Skeletal muscle tissue (tissue), 4 donors: ENCODE measurements around the gene MCMBP. TPM values are rescaled to one million over a fixed set of nuclear protein-coding genes. Genes with fewer than 3 reads are reported as not detected.
A peak's percentile ranks its signal among the peaks of the same experiment; 100 is the strongest.

Experiments
- H3K27ac ChIP-seq: one replicate; pipeline ENCODE4 v1.7.0; 2013; ENCODE audit warnings: mild to moderate bottlenecking, low read depth, low read length, inconsistent platforms
- H3K27me3 ChIP-seq, 3 donors: one replicate each; pipeline ENCODE4 v1.7.0; 2013; ENCODE audit warnings: low read length in 3 of 3; ENCODE audit not compliant: control insufficient read depth in 3 of 3, insufficient read depth in 3 of 3
- H3K36me3 ChIP-seq, 3 donors: one replicate each; pipeline ENCODE4 v1.7.0; 2013; ENCODE audit warnings: low read length in 3 of 3; ENCODE audit not compliant: control insufficient read depth in 3 of 3, insufficient read depth in 3 of 3
- H3K4me1 ChIP-seq, 3 donors: one replicate each; pipeline ENCODE4 v1.7.0; 2013; ENCODE audit warnings: low read length in 3 of 3, mild to moderate bottlenecking in 3 of 3; ENCODE audit not compliant: control insufficient read depth in 3 of 3, insufficient read depth in 3 of 3
- H3K4me3 ChIP-seq, 3 donors: one replicate each; pipeline ENCODE4 v1.7.0; 2013; ENCODE audit warnings: low read length in 3 of 3
- H3K9ac ChIP-seq, 3 donors: one replicate each; pipeline ENCODE4 v1.7.0; 2013; ENCODE audit warnings: low read length in 3 of 3, mild to moderate bottlenecking in 3 of 3, moderate library complexity in 2 of 3, low read depth in 1 of 3
- H3K9me3 ChIP-seq, 3 donors: one replicate each; pipeline ENCODE4 v1.7.0; 2013; ENCODE audit warnings: low read length in 3 of 3; ENCODE audit not compliant: control insufficient read depth in 3 of 3
- total RNA-seq: library from RNA; depleted of rRNA; stranded (reverse); fragments of >200 nt; gene quantifications from one replicate; pipeline ENCODE4 v1.2.3, GENCODE V29; 2014
- donor health status: Osteomylitis.

MCMBP gene
- total RNA-seq, 1 donor from 2014 or later, result 35.5 TPM

GRCh38 chr10:119817991-119818888, 54.4 kb downstream of the MCMBP start:
- Histone ChIP-seq H3K27ac (no peak overlapping the region), H3K27me3 (no peaks in the 10 kb centered on the region), H3K9ac (no peak overlapping the region), H3K36me3 (peaks cover 0 to 21% (median 11%) of the 10 kb centered on the region in 3 donors), H3K4me1 (no peaks in the 10 kb centered on the region), H3K9me3 (peaks cover 0 to 2% (median 0%) of the 10 kb centered on the region in 3 donors), H3K4me3 (no peak overlapping the region)

GRCh38 chr10:119815671-119816070, 57.0 kb downstream of the MCMBP start:
- Histone ChIP-seq H3K27me3 (no peaks in the 10 kb centered on the region), H3K4me3 (no peak overlapping the region), H3K27ac (no peak overlapping the region), H3K9me3 (peaks cover 0 to 2% (median 0%) of the 10 kb centered on the region in 3 donors), H3K4me1 (no peaks in the 10 kb centered on the region), H3K36me3 (peaks cover 2 to 19% (median 14%) of the 10 kb centered on the region in 3 donors), H3K9ac (no peak overlapping the region)

GRCh38 chr10:119812684-119813083, 60.0 kb downstream of the MCMBP start:
- Histone ChIP-seq H3K27ac (no peak overlapping the region), H3K27me3 (no peaks in the 10 kb centered on the region), H3K36me3 (peaks cover 2 to 18% (median 17%) of the 10 kb centered on the region in 3 donors), H3K9me3 (no peaks in the 10 kb centered on the region), H3K4me3 (no peak overlapping the region), H3K9ac (no peak overlapping the region), H3K4me1 (no peaks in the 10 kb centered on the region)

- Histone ChIP-seq H3K9ac (no peak overlapping the region), H3K4me1 (no peaks in the 10 kb centered on the region), H3K27ac (no peak overlapping the region), H3K27me3 (no peaks in the 10 kb centered on the region), H3K36me3 (peaks cover 2 to 18% (median 16%) of the 10 kb centered on the region in 3 donors), H3K4me3 (no peak overlapping the region), H3K9me3 (no peaks in the 10 kb centered on the region)
These were observed 61.5 kb downstream of the MCMBP start for GRCh38 chr10:119811122-119811521.

GRCh38 chr10:119807960-119808697, 64.5 kb downstream of the MCMBP start:
- Histone ChIP-seq H3K4me1 (no peaks in the 10 kb centered on the region), H3K4me3 (no peak overlapping the region), H3K9me3 (no peaks in the 10 kb centered on the region), H3K36me3 (peaks cover 3 to 13% (median 12%) of the 10 kb centered on the region in 3 donors), H3K27me3 (no peaks in the 10 kb centered on the region), H3K9ac (no peak overlapping the region), H3K27ac (no peak overlapping the region)

GRCh38 chr10:119806334-119807130, 66.1 kb downstream of the MCMBP start:
- no peaks in the 10 kb centered on the region for H3K4me1 ChIP-seq
- H3K27ac ChIP-seq, result no peak overlapping the region
- H3K27me3 ChIP-seq, result no peaks in the 10 kb centered on the region
- H3K36me3 ChIP-seq, result peaks cover 2 to 17% (median 9%) of the 10 kb centered on the region in 3 donors
- H3K9me3 ChIP-seq, result no peaks in the 10 kb centered on the region
- no peak overlapping the region for H3K4me3 ChIP-seq
- no peak overlapping the region for H3K9ac ChIP-seq

- H3K27me3 ChIP-seq, result no peaks in the 10 kb centered on the region
- H3K9me3 ChIP-seq, result no peaks in the 10 kb centered on the region
- no peaks in the 10 kb centered on the region for H3K4me1 ChIP-seq
- H3K4me3 ChIP-seq, result no peak overlapping the region
- H3K9ac ChIP-seq, result no peak overlapping the region
- H3K27ac ChIP-seq, result no peak overlapping the region
- H3K36me3 ChIP-seq, result peaks cover 2 to 17% (median 9%) of the 10 kb centered on the region in 3 donors
These were observed 66.9 kb downstream of the MCMBP start for GRCh38 chr10:119805702-119806230.

GRCh38 chr10:119803264-119803663, 69.4 kb downstream of the MCMBP start:
- H3K9ac ChIP-seq, result no peak overlapping the region
- no peaks in the 10 kb centered on the region for H3K9me3 ChIP-seq
- H3K36me3 ChIP-seq, result peaks cover 2 to 17% (median 9%) of the 10 kb centered on the region in 3 donors
- H3K27me3 ChIP-seq, result no peaks in the 10 kb centered on the region
- no peaks in the 10 kb centered on the region for H3K4me1 ChIP-seq
- H3K4me3 ChIP-seq, result no peak overlapping the region
- H3K27ac ChIP-seq, result peak overlapping the region; percentile 8

GRCh38 chr10:119801998-119802538, 70.6 kb downstream of the MCMBP start:
- no peak overlapping the region for H3K9ac ChIP-seq
- H3K27ac ChIP-seq, result no peak overlapping the region
- H3K36me3 ChIP-seq, result peaks cover 2 to 12% (median 5%) of the 10 kb centered on the region in 3 donors
- no peaks in the 10 kb centered on the region for H3K27me3 ChIP-seq
- no peaks in the 10 kb centered on the region for H3K4me1 ChIP-seq
- no peak overlapping the region for H3K4me3 ChIP-seq
- H3K9me3 ChIP-seq, result no peaks in the 10 kb centered on the region
